ENCODE data around the gene SEM1. TPM values are rescaled to one million over a fixed set of nuclear protein-coding genes. Genes with fewer than 3 reads are reported as not detected.

SEM1 gene
- total RNA-seq, 1 experiment from 2014 or later = 116 TPM

DNA sequence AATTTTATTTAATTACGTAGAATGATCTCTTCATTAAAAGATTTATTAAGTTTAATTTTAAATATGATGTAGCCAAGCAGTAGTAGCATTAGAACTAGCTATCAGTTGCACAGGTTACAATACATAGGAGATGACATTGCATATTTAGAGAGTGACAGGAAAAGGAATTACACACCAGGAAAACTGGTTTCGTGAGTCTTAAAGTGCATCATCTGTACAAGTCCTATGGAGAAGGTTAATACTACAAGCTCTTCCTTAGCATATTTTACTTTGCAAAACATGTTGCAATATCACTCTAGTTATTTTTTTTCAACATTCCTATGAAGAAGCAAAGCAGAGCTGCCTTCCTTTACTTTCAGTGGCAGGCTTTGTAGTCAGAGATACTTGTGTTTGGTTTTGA is 20.2 kb upstream of the SEM1 start:
- TF ChIP-seq, protein P1, sequence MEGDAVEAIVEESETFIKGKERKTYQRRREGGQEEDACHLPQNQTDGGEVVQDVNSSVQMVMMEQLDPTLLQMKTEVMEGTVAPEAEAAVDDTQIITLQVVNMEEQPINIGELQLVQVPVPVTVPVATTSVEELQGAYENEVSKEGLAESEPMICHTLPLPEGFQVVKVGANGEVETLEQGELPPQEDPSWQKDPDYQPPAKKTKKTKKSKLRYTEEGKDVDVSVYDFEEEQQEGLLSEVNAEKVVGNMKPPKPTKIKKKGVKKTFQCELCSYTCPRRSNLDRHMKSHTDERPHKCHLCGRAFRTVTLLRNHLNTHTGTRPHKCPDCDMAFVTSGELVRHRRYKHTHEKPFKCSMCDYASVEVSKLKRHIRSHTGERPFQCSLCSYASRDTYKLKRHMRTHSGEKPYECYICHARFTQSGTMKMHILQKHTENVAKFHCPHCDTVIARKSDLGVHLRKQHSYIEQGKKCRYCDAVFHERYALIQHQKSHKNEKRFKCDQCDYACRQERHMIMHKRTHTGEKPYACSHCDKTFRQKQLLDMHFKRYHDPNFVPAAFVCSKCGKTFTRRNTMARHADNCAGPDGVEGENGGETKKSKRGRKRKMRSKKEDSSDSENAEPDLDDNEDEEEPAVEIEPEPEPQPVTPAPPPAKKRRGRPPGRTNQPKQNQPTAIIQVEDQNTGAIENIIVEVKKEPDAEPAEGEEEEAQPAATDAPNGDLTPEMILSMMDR (IDR thresholded peaks at IDR 0.05; ENCODE audit: insufficient read depth in 1 of 2, low read depth in 1 of 2, low read length in 1 of 2, severe bottlenecking in 1 of 2, unreplicated experiment in 1 of 2) = no peak
- H3K4me3 ChIP-seq (ENCODE audit: low read depth, low read length) = no peak overlapping the region
- H3K27me3 ChIP-seq (replicated peaks; ENCODE audit: control insufficient read depth, insufficient read depth, low read length) = no peaks in the 10 kb centered on the region
- no peaks in the 10 kb centered on the region for H3K4me1 ChIP-seq
- H3K9me3 ChIP-seq = no peaks in the 10 kb centered on the region
- H3K27ac Mint-ChIP-seq (ENCODE audit: unreplicated experiment) = no peak overlapping the region
- POLR2A ChIA-PET = no interaction called here
- no peaks in the 10 kb centered on the region for H3K27me3 Mint-ChIP-seq (ENCODE audit: insufficient read depth, unreplicated experiment)
- H3K36me3 ChIP-seq (ENCODE audit: control insufficient read depth, insufficient read depth, low read length) = no peaks in the 10 kb centered on the region
- H3K36me3 Mint-ChIP-seq (ENCODE audit: insufficient read depth, unreplicated experiment) = no peaks in the 10 kb centered on the region
- CTCF ChIA-PET = no interaction called here
- BruUV-seq (replicated peaks) = no TSS peak
- H3K9me3 Mint-ChIP-seq (ENCODE audit: unreplicated experiment) = no peaks in the 10 kb centered on the region
- no peaks in the 10 kb centered on the region for H3K4me1 Mint-ChIP-seq (ENCODE audit: low read depth, unreplicated experiment)
- DNase-seq = no peak
- H3K4me3 Mint-ChIP-seq (ENCODE audit: unreplicated experiment) = no peak overlapping the region
- intact Hi-C loops (cut with micrococcal nuclease; ENCODE audit: unreplicated experiment) = no loop called here

DNA sequence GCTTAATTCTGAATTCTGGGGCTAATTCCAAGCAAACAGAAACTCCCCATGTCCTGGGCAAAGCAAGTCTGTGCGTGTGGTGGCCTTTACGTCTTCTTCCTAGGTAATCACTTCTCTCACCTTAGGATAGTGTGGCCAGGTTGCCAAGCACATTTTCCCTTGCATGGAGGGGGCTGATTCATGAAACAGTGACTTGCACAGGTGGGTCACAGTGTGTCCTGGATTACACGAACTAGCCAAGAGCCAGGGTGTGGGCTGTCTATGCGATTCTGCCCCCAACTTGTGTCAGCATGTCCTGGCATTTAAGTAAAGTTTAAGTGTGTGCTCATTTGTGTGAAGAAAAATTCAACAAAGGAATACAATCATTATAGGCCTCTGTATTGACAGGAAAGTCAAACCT is 18.5 kb upstream of the SEM1 start:
- CTCF ChIA-PET = no interaction called here
- Mint-ChIP-seq H3K4me1 (ENCODE audit: low read depth, unreplicated experiment) (no peaks in the 10 kb centered on the region), H3K27ac (ENCODE audit: unreplicated experiment) (no peak overlapping the region), H3K9me3 (ENCODE audit: unreplicated experiment) (no peaks in the 10 kb centered on the region), H3K4me3 (ENCODE audit: unreplicated experiment) (no peak overlapping the region), H3K36me3 (ENCODE audit: insufficient read depth, unreplicated experiment) (no peaks in the 10 kb centered on the region), H3K27me3 (ENCODE audit: insufficient read depth, unreplicated experiment) (no peaks in the 10 kb centered on the region)
- no peaks in the 10 kb centered on the region for H3K9me3 ChIP-seq
- H3K4me1 ChIP-seq = no peaks in the 10 kb centered on the region
- TF ChIP-seq, protein P1 (IDR thresholded peaks at IDR 0.05; ENCODE audit: insufficient read depth in 1 of 2, low read depth in 1 of 2, low read length in 1 of 2, severe bottlenecking in 1 of 2, unreplicated experiment in 1 of 2) = no peak
- no peak overlapping the region for H3K4me3 ChIP-seq (ENCODE audit: low read depth, low read length)
- no peak for DNase-seq
- no peaks in the 10 kb centered on the region for H3K36me3 ChIP-seq (ENCODE audit: control insufficient read depth, insufficient read depth, low read length)
- no peaks in the 10 kb centered on the region for H3K27me3 ChIP-seq (replicated peaks; ENCODE audit: control insufficient read depth, insufficient read depth, low read length)
- no TSS peak for BruUV-seq (replicated peaks)
- POLR2A ChIA-PET = no interaction called here
- intact Hi-C loops (cut with micrococcal nuclease; ENCODE audit: unreplicated experiment) = no loop called here

DNA sequence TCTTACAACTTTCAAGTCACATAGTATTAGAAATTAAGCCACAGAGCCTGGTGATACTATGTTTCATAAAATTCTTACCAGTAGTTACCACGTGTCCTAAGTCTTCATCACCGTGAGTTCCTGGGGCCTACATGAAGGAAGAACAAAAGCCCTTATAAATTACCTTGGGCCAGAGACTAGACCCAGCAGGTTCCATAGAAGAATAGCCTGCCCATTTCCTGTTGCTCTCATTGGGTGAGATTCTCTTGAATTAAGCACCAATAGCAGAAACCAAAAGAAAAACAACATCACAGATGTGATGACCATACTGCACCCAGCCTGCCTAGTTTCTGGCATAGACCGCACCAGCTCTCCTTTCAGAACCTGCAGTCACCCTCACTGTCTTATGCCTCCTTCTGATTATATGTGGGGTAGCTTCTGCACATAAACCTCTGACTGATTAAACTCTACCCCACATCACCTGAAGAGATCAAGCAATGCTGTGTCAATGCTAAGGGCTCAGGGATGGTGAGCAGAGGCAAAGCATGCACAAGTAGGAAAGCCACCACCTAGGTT is 18.0 kb upstream of the SEM1 start:
- POLR2A ChIA-PET = no interaction called here
- CTCF ChIA-PET = no interaction called here
- no TSS peak for BruUV-seq (replicated peaks)
- H3K36me3 ChIP-seq (ENCODE audit: control insufficient read depth, insufficient read depth, low read length) = no peaks in the 10 kb centered on the region
- Mint-ChIP-seq H3K36me3 (ENCODE audit: insufficient read depth, unreplicated experiment) (no peaks in the 10 kb centered on the region), H3K4me1 (ENCODE audit: low read depth, unreplicated experiment) (no peaks in the 10 kb centered on the region), H3K4me3 (ENCODE audit: unreplicated experiment) (no peak overlapping the region), H3K9me3 (ENCODE audit: unreplicated experiment) (no peaks in the 10 kb centered on the region), H3K27ac (ENCODE audit: unreplicated experiment) (no peak overlapping the region), H3K27me3 (ENCODE audit: insufficient read depth, unreplicated experiment) (no peaks in the 10 kb centered on the region)
- no peak for DNase-seq
- intact Hi-C loops (cut with micrococcal nuclease; ENCODE audit: unreplicated experiment) = no loop called here
- H3K27me3 ChIP-seq (replicated peaks; ENCODE audit: control insufficient read depth, insufficient read depth, low read length) = no peaks in the 10 kb centered on the region
- H3K9me3 ChIP-seq = no peaks in the 10 kb centered on the region
- H3K4me1 ChIP-seq = no peaks in the 10 kb centered on the region
- no peak overlapping the region for H3K4me3 ChIP-seq (ENCODE audit: low read depth, low read length)
- TF ChIP-seq, protein P1 (IDR thresholded peaks at IDR 0.05; ENCODE audit: insufficient read depth in 1 of 2, low read depth in 1 of 2, low read length in 1 of 2, severe bottlenecking in 1 of 2, unreplicated experiment in 1 of 2) = no peak
